HG03280 (cell line): ENCODE results near the gene RNGTT.

Source experiments
- ATAC-seq: cut with Tn5 transposase; IDR thresholded peaks from one replicate; pipeline ENCODE4 v1.9.1; 2021; ENCODE audit warnings: mild to moderate bottlenecking, moderate library complexity; ENCODE audit not compliant: unreplicated experiment

The RNGTT gene

DNA sequence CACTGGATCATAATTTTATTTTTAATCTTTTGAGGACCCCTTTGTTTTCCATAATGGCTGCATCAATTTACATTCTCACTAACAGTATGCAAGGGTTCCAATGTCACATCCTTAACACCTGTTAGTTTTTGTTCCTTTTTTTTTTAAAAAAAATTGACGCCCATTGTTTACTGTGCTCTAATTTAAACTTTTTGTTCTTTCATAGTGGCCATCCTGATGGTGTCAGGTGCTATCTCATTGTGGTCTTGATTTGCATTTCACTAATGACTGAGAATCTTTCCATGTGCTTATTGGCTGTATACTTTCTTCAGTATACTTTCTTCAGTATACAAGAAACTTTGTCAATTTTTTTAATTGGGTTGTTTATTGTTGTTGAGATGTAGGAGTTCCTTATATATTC, 347.0 kb downstream of the RNGTT start:
- no peak for ATAC-seq

DNA sequence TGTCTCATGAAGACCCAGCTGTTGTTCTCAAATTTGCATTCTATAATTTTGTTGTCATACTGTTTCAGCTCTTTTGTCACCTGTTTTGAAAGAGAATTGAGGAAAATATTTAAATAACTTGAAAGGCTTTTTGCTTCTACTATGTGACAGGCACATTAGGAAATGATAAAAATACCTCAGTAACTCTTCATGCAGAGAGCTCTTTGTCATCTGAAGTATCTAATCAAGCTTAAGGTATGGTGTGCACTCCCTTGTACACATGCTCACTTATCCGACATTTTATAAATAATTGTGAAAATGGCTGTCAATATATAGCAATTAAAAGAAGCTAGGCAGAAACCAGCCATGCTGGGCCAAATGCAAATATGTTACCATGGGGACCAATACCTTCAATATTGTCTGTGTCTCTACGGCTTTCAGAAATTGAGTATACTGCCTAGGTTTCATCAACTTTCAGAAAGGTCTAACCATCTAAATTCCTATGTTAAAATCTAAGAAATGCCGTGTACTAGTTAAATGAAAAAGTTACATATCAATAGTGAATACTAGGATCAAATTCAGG, 349.0 kb downstream of the RNGTT start:
- no peak for ATAC-seq

DNA sequence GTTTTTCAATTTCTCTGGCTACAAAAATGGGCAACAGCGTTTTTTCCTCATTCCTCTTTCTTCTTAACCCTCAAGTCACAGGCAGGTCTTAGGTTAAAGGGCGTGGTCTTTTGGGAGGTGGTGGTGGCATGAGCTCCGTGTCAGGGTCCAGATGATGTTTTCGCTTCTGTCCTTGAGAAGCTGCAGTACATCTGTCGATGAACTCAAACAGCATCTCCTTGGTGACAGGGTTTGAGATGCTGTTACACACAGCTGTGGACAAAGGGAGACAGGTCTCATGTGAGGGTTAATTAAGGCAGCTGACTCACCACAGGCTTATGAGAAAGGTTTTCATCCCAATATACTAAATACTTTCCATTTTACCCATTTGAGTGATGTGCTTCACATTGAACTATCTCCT, 350.8 kb downstream of the RNGTT start:
- ATAC-seq, result no peak

- ATAC-seq, result no peak
Measured at GRCh38 chr6:88611721-88612120, 351.7 kb downstream of the RNGTT start.

DNA sequence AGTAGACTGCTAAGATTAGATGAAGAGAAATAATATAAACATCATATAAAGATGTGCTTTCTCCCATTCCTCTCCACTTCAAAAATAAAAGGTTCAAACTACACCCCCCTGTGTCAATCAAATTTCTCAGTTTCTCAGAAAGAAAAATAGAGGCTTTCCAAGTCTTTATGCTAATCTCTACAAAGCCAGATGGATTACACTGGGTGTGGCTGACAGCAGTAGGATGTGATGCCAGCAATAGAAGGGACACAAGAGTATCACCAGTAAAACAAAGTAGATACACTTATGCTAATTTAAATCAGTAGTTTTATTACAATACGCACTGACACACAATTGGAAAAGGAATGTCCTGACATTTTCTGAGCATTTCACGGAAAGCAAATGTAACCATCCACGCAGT, 353.4 kb downstream of the RNGTT start:
- ATAC-seq, result no peak

DNA sequence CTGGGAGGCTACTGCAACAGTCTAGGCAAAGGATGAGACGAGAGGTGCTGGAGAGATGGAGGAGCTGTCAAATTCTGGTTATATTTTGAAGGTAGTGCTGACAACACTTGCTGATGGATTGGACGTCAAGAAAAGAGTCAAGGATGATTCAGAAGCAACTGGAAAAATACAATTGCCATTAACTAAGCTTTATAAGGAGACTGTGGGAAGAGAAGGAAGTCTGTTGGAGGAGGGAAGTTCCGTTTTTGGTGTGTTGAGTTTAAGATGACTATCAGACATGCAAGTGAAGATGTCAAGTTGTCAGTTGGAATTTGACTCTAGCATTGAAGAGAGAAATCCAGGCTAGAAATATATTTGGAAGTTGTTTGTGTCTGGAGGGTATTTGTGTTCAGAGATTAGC, 358.1 kb downstream of the RNGTT start:
- no peak for ATAC-seq

GRCh38 chr6:88599571-88599970, 363.8 kb downstream of the RNGTT start:
- ATAC-seq, result no peak

DNA sequence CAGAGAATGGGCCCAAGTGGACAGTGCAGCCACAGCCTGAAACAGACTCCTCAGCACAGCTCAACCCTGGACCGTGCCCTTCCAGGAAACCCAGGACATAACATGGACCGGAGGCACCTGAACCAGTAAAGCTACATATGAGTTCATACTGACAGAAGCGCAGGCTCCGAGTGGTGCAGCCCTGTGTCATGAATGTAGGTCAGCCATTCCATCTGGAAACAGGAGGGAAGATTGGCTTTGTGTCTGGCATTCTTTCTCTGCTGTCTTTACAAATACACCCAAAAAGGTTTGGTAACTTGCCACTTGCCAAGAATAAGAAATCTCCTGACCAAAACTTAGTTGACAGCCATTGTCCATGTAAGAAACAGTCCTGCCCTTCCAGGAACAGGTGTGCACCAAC, 366.6 kb downstream of the RNGTT start:
- ATAC-seq, result no peak

- no peak for ATAC-seq
Measured at GRCh38 chr6:88588938-88589337, 374.5 kb downstream of the RNGTT start.

DNA sequence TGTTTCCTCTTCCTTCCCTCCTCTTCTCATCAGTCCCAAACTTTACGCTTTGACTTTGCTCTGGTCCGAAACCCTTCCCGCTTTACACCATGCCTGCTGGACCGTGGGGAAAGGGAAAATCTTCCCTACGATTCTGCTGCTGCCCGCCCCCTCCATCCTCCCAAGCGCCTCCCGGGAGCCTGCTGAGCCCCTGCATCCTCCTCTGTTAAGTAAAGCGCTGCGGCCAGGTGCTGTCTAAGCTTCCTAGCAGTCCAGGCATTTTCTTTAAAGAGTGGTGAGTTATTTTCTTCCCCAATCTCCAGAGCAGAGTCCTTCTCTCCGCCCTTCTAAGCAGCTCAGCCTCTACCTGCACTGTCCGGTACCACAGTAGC, 376.3 kb downstream of the RNGTT start:
- no peak for ATAC-seq

- no peak for ATAC-seq
Measured at GRCh38 chr6:88586371-88587149, 376.9 kb downstream of the RNGTT start.

DNA sequence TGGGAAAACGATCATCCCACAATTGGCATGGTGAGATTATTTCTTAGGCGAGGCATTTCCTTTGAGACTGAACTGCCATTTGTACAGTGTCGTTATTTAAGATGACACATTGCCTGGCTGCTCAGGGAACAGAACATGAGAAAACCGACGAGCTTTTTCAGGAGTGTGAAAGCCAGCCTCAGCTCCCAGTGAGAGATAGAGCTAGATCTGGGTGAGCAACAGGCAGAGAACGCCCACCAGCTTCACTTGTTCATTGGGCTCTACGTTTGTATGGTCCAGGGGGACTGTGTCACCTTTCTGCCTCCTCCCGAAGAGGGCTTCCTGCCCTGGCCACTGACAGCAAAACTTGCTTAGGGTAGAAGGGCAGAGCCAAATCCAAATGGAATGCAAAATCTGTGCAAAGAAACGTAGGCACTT, 378.1 kb downstream of the RNGTT start:
- no peak for ATAC-seq

GRCh38 chr6:88584581-88585275, 378.7 kb downstream of the RNGTT start:
- no peak for ATAC-seq

DNA sequence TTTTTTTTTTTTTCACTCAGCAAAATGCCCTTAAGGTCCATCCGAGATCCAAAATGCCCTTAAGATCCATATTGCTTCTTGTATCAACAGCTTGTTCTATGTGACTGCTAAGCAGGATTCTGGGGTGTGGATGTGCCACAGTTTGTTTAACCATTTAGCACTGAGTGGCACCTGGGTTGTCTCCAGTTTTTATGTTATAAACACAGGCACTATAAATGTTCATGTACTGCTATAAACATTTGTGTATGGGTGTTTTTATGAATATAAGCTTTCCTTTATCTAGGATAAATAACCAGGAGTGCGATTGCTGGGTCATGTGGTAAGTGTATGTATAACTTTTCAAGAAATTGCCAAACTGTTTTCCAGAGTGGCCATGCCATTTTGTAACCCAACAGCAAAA, 386.0 kb downstream of the RNGTT start:
- ATAC-seq, result no peak

- ATAC-seq, result no peak
Measured at GRCh38 chr6:88575536-88575935, 387.9 kb downstream of the RNGTT start.

- no peak for ATAC-seq
Measured at GRCh38 chr6:88574651-88575050, 388.8 kb downstream of the RNGTT start.

GRCh38 chr6:88574031-88574430, 389.4 kb downstream of the RNGTT start:
- ATAC-seq, result no peak

- ATAC-seq, result no peak
Measured at GRCh38 chr6:88573561-88573960, 389.9 kb downstream of the RNGTT start.

GRCh38 chr6:88572449-88573139, 390.8 kb downstream of the RNGTT start:
- ATAC-seq, result no peak

DNA sequence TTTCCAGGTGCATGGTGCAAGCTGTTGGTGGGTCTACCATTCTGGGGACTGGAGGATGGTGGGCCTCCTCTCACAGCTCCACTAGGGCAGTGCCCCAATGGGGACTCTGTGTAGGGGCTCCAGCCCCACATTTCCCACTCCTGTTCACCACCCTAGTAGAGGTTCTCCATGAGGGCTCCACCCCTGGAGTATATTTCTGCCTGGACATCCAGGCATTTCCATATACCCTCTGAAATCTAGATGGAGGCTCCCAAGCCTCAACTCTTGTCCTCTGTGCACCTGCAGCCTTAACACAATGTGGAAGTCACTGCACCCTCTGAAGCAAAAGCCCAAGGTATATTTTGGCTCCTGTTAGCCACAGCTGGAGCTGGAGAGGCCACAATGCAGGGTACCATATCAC, 393.5 kb downstream of the RNGTT start:
- no peak for ATAC-seq

DNA sequence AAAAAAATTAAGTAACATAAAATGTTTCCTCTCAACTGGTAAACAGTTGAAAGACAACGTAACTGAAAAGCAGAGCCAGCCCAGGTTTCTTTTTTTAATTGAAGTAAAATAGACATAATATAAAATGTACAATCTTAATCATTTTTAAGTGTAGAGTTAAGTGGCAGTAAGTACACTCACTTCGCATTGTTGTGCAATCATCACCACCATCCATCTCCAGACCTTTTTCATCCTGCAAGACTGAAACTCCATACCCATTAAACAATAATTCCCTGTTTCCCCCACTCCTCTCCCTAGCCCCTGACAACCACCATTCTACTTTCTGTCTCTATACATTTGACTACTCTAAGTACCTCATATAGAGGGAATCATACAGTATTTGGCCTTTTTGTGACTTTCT, 395.7 kb downstream of the RNGTT start:
- no peak for ATAC-seq
